ENCODE measurements around the gene GLT8D2. TPM values are rescaled to one million over a fixed set of nuclear protein-coding genes. Genes with fewer than 3 reads are reported as not detected.

GLT8D2 gene
- total RNA-seq, 1 experiment from 2014 or later, result 3.8 TPM

GRCh38 chr12:103955811-103956508 lies 94.0 kb downstream of the GLT8D2 start:
- Histone ChIP-seq H3K27me3 (ENCODE audit: insufficient read depth, low read length) (no peaks in the 10 kb centered on the region), H3K9me3 (ENCODE audit: control insufficient read depth, low read depth, low read length) (no peaks in the 10 kb centered on the region), H2BK120ac (ENCODE audit: low read depth, low read length, poor library complexity, severe bottlenecking) (no peak overlapping the region), H2BK5ac (ENCODE audit: insufficient read length, low read length) (no peak overlapping the region), H3K79me2 (ENCODE audit: insufficient read depth, low read length) (peaks cover 8% of the 10 kb centered on the region; the same call in 1 of the 2 replicates), H4K8ac (replicated peaks; ENCODE audit: insufficient read length, low read depth, low read length) (peak overlapping the region; percentile 53), H2AK5ac (ENCODE audit: insufficient read length, low read length) (no peak overlapping the region), H3K4me1 (ENCODE audit: insufficient read depth, low read length) (no peaks in the 10 kb centered on the region), H2BK12ac (ENCODE audit: insufficient read length, low read depth, low read length) (no peak overlapping the region), H3K23ac (ENCODE audit: insufficient read length, low read depth, low read length) (no peak overlapping the region), H3K4ac (ENCODE audit: low read depth, low read length) (no peak overlapping the region), H3K14ac (ENCODE audit: insufficient read depth, low read length) (peak overlapping the region; percentile 82), H3K56ac (ENCODE audit: insufficient read length, low read depth, low read length) (no peak overlapping the region), H3K9ac (ENCODE audit: extremely low read depth, insufficient read length, low read length) (peak overlapping the region; percentile 97), H2BK15ac (ENCODE audit: low read depth, low read length) (no peak overlapping the region), H3T11ph (ENCODE audit: low read length) (no peak overlapping the region), H4K20me1 (ENCODE audit: control insufficient read depth, insufficient read depth, insufficient read length) (no peaks in the 10 kb centered on the region), H2AFZ (ENCODE audit: low read length) (no peak overlapping the region), H4K91ac (ENCODE audit: insufficient read length, low read depth, low read length) (no peak overlapping the region), H3K4me2 (ENCODE audit: insufficient read depth, insufficient read length, low read length) (peak overlapping the region; percentile 99), H3K27ac (ENCODE audit: insufficient read length, low read depth, low read length) (peak overlapping the region; percentile 96), H3K79me1 (ENCODE audit: insufficient read depth, low read depth, low read length, poor library complexity, severe bottlenecking) (no peaks in the 10 kb centered on the region), H2BK20ac (ENCODE audit: low read depth, low read length, poor library complexity, severe bottlenecking) (no peak overlapping the region), H4K5ac (ENCODE audit: insufficient read length, low read depth, low read length) (peak overlapping the region; percentile 33), H3K23me2 (ENCODE audit: insufficient read length, low read depth, low read length, poor library complexity, severe bottlenecking) (peaks cover 13% of the 10 kb centered on the region), H3K18ac (ENCODE audit: insufficient read length, low read depth, low read length) (no peak overlapping the region)
- TF ChIP-seq CTCF (conservative IDR thresholded peaks at IDR 0.05), result no peak
- DNase-seq, result peak; percentile 33
- Mint-ChIP-seq H3K27ac (peak overlapping the region; percentile 98 to 100 (median 99)), H3K4me1 (peaks cover 10 to 20% of the 10 kb centered on the region in 2 experiments), H3K27me3 (ENCODE audit: low read depth) (no peaks in the 10 kb centered on the region; the same call in 1 of the 2 replicates), H3K9me3 (no peaks in the 10 kb centered on the region; a peak in 1 of 5 replicates), H3K4me3 (peak overlapping the region; percentile 90 to 93), H3K36me3 (ENCODE audit: insufficient read depth in 1 of 3, low read depth in 3 of 3) (peaks cover 9 to 36% (median 30%) of the 10 kb centered on the region in 3 experiments; a peak in 6 of 7 replicates)
- no CpG with 5 or more reads among the region's 7 CpGs for WGBS (ENCODE audit: extremely low coverage, insufficient read length, low lambda C conversion rate)

Measured in H9 (cell line).